Measurements from ENCODE around the gene EFL1.
"Not testable (repeated sequence)": the region's sequence is repeated elsewhere in the genome, so short reads cannot be mapped to it uniquely, and the experiment has no call there.

The EFL1 gene

DNA sequence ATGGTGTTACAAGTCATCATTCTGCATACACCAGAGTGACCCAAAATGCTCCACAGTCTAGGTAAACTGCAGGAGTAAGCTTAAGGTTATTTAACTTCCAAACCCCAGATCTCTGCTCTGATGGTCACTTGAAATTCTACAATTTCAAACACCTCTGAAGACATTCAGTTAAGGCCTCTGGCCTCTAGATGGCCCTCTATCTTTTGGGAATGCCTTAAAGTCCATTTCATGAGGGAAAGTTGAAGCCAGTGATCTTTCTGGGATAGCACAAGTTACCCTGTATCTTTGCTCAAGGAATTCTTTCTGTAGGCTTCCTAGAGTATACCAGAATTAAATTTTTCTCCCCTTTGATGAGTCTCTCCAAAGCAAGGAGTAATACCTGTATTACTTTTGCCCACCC, 18.7 kb upstream of the EFL1 start:
- DNase-seq (ENCODE audit: low read depth in 2 of 2): not testable (repeated sequence)

DNA sequence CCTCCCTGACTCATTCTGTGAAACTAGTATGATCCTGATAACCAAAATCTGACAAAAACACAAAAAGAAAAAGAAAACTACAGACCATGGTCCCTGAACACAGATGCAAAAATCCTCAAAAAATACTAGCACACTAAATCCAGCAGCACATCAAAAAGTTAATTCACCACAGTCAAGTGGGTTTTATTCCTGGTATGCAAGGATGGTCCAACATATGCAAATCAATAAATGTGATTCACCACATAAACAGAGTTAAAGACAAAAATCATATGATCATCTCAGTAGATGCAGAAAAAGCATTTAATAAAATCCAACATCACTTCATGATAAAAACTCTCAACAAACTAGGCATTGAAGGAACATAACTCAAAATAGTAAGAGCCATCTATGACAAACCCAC, 12.9 kb upstream of the EFL1 start:
- DNase-seq (ENCODE audit: low read depth in 2 of 2): no peak

DNA sequence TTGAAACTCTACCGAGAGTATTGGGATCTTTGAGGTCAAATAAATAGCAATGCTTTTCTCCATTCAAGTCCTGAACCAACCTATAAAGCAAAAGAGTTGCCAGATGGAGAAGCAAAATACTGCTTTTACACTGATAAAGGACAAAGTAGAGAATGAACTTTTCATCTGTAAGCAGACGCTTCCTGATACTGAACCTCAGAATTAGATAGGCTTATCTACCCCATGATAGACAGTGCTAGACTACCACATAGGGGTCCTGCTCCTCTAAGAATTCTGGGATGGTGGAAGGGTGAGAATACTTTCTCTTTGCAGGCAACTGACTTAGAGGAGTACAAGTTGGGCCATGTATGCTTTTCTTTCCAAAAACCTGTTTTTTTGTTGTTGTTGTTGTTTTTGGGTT, 9.6 kb upstream of the EFL1 start:
- no peak for DNase-seq (ENCODE audit: low read depth in 2 of 2)

DNA sequence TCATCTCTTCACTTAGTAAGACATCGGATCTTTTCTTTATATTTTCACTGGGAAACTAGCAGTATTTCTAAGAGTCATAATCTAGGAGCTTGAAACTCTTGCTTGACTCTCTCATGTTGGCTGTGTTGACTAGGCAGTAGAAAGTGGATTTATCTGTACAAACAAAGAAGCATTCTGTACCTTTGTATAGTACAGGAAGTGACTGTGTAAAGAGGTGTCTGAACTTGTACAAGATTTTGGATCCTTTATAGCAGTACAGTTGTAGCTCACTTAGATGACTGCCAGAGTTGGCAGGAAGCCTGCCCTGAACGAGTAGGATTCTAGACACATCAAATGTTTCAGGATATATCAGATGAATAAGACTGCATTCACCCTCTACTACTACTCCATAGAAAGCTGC, 5.9 kb upstream of the EFL1 start:
- DNase-seq (ENCODE audit: low read depth in 2 of 2): not testable (repeated sequence)

DNA sequence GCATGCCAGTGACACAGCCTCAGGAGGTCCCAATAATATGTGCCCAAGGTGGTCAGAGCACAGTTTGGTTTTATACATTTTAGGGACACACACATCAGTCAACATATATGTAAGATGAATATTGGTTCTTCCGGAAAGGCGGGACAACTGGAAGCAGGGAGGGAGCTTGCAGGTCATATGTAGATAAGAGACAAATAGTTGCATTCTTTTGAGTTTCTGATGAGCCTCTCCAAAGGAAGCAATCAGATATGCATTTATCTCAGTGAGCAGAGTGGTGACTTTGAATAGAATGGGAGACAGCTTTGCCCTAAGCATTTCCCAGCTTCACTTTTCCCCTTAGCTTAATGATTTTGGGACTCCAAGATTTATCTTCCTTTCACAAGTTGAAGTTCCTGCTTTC, 4.6 kb upstream of the EFL1 start:
- not testable (repeated sequence) for DNase-seq (ENCODE audit: low read depth in 2 of 2)

DNA sequence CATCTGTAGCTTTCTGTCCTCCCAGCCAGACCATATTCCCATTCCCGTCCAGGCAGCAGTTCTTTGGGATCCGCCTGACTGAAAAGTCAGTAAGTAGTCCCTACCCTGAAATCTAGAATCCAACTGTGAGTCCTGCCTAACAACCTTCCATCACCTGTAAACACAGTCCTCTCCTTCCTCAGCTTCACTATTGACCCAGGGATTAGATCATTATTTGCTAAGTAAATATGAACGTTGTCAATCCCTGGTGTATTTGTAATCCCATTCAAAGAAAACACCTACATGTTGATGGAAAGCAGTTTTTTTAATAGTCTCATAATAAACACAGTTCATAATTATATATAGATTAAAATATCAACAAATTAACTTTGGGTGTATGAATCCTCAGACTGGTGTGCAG, 816 bp upstream of the EFL1 start:
- no peak for DNase-seq (ENCODE audit: low read depth in 2 of 2)

DNA sequence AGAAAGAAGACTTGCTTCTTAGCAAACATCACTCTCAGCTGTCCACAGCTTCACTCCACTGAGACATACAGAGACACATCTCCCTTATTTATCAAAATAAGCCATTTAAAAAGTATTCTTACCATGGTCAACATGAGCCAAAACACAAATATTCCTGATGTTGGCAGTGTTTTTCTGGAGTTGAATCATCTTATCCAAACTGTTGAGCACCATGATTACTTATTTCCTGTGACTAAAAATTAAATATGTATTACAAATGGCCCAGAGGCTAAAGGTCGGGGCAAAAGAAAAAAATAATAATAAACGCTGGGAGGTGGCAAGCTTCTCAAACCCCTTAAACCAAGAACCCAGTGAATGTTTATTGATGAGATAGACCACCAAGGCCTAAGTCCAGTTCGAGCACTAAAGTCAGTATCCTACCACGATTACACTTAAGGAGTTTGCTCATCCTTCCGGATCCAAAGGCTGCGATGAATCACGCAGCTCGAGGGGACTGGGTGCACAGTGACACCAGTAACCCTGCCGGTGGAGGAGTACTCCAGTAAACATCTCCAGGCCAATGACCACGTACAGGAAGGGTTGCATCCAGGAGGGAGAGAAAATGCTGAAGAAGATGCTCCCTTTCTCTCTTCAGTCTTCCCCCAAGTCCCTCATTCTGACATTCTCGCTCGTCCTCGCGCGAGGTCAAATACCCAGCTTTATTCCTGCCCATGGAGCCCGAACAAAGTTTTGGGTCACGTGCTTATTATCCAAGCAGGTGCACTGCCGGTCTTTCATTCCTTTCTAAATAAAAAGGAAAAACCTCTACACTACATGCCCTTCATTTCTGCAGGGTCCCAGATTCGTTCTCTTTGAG, 740 bp downstream of the EFL1 start:
- DNase-seq (ENCODE audit: low read depth in 2 of 2): peak in 1 of 2 donors; percentile 1

DNA sequence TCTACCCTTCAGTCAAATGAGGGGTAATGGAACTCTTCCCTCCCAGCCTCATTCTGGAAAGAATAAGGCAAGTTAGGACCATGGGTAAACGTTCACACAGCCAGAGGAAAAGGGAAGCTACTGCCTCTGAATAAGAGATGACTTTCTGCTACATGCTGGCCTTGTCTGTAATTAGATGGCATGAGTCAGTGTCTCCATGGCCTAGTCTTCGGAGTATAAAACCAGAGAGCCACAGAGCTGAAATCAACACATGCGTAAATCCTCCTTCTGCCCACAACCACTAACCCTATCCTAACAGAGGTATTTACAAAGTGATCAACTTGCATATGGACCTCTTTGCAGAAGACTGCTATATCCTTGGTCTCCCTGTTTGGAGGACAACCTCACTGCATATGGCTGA, 14.3 kb downstream of the EFL1 start:
- DNase-seq (ENCODE audit: low read depth in 2 of 2): not testable (repeated sequence)

DNA sequence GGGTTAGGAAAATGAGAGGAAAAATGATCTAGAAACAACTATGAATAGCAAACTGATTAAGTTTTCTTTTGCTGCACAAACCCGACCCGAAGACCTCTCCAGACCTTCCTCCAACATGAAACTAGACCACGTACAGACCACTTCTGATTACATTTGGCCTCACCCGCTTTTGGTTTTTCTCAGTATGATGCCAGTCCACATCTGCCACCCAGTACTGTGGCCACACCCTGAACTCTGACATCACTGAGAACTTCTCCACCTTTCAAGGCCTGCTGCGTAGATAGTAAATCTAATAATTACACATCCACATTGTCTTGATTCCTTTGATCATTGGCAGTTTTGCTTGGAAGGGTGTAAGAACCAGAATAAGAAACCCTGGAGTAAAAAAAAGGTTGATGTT, 16.6 kb downstream of the EFL1 start:
- DNase-seq (ENCODE audit: low read depth in 2 of 2): not testable (repeated sequence)

DNA sequence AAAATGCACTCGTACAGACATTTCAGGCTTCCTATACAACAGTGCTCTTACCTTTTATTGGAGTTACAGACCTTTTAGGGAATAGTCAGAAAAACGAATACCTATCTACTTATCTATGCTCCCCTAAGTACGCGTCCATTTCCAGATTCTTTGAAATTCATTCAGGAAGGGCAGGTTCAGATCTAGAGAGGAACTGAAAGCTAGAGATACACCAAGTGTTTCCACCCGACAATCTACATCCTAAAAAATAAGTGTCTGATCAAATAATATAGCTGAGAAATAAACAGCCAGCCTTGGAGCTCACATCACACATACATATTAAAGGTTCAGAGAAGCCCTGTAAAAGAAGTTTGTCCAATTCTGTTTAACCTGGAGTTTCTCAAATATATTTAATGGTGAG, 18.9 kb downstream of the EFL1 start:
- DNase-seq (ENCODE audit: low read depth in 2 of 2): not testable (repeated sequence)

DNA sequence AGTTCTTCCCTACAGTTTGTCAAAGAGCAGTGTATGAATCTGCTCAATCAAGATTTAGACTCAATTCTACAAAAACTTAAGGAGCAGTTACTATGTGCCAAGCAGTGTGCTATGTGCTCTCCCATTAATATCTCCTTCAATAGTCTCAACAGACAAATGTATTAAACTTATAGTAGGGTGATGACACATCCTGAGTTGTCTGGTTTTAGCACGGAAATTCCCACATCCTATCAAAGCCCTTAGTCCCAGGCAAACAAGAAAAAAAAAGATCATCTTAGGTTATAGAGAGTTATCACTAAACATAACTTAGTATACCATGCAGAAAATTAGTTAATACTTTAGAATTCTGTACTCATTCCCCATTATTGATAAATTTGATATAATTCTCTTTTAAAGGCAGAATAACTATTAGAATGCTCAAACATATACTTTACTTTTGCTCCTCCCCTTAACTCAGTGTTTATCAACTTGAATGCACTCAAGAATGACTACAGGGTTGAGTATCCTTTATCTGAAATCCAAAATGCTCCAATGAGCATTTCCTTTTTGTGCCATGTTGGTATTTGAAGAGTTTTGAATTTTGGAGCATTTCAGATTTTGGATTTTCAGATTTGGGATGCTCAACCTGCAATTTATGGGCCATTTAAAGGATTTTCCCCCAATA, 20.6 kb downstream of the EFL1 start:
- not testable (repeated sequence) for DNase-seq (ENCODE audit: low read depth in 2 of 2)

DNA sequence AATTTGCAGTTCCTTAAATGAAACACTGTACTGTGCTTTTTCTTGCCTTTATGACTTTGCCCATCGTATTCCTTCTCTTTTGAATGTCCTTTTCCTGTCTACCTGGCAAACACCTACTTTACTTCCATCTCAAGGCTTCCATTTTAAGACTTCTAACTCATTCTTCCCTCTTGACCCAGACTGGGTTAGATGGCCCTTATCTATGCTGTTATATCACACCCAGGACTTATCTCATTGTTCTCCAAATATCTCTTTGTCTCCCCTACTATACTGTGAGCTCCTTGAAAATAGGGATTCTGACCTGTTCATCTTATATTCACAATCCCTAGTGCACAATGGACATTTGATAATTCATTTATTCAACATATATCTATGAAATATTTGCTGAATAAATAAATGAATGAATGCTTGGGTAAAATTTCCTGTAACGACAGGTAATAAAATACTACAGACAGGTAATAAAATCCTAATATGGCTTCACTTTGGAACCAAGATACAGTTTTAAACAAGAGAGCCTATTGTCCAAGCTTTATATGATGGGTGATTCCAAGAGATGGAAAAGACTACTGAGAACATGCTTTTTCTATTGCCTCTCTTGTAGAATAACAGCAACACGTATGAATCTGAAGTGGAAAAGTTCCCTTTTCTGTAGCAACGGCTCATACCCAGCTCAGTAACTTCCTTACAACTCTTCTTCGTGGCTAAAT, 22.7 kb downstream of the EFL1 start:
- DNase-seq (ENCODE audit: low read depth in 2 of 2): no peak

DNA sequence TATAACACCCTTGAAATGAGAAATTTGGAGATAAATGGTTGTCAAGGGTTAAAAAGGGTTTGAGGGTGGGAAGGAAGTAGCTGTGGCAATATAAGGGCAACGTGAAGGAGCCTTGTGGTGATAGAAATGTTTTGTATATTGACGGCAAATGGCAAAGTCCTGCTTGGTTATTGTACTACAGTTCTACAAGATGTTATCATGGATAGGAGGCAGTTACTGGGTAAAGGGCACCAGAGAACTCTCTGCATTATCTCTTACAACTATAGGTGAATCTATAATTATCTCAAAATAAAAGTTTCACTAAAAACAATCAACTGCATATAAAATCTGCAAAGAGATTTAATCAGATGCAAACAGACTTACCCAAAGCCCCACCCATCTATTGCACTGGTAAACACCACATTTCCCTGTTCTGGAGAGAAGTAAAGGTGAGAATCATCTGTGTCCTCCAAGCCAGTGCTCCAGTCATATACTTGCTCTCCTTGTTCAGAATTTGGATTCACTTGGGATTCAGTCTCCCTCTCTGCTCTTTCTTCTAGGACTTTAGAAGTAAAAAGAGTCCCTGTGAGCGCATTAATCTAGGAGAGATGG, 24.5 kb downstream of the EFL1 start:
- not testable (repeated sequence) for DNase-seq (ENCODE audit: low read depth in 2 of 2)

DNA sequence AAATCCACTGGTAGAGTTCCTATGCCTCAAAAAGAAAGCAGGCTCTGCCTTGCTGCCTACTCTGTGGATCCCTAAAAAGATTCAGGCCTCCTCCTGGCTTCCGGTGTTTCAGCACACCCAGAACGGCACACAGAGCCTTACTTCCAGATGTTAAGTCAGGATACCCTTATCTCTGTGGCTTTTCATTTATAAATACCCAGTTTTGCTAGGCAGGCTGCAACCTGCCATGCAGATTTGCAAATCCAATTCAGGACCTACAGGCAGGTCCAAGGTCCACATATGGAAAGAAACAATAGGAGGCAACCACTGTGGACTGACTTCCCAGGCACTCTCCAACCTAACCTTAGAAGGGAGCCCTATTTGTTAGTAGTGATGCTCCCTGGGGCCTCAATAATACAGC, 30.7 kb downstream of the EFL1 start:
- no peak for DNase-seq (ENCODE audit: low read depth in 2 of 2)

DNA sequence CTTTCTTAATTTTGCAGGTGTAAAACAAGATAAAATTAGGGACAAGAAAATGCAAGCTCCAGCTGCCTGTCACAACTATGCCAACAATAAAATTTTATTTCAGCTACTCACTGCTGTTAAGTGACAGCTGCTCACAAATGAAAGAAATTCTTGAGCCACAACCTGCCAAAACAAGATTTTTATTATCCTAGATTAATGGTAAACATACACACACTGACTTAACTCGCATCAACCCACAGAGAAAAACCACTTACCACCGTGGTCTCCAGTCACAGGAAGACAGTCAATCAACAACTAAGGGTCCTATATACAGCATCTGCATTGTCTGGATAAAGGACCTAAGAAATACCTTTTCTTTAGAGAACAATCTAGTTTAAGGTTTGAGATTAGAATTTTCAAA, 31.3 kb downstream of the EFL1 start:
- DNase-seq (ENCODE audit: low read depth in 2 of 2): no peak

DNA sequence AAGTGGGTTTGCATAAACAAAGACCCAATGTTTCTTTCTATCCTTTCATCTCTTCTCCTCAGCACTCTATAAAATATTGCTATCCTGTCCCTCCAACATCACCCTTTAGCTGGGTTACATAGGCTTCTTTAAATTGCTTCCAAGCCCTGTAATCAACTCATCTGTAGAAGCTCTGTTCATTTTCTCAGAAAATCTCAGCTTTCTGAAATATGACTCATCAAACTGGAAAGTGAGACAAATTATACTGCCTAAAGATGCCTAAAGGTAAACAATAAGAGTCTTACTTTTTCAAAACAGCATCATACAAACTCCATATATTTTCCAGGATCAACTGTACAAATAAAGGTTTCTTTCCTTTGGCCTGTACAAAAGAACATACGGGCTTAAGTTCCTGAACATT, 33.8 kb downstream of the EFL1 start:
- DNase-seq (ENCODE audit: low read depth in 2 of 2): no peak

DNA sequence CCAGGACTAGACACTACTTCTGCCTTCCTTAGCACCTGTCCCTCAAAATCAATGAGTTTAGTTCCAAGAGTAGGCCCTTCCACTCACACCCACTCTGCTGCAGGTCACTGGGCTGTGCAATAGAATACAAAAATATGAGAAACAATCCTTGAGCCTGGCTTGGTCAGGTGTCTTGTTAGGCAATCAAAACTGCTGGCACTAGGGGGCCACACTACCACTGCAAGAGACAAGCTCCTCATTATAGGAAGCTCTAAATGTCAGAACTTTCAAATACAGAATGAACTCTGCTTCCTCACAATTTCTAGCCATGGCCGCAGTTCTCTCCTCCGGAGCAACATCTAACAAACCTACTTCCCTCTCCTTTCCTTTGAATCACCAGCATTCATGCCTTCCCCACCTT, 41.0 kb downstream of the EFL1 start:
- DNase-seq (ENCODE audit: low read depth in 2 of 2): not testable (repeated sequence)

DNA sequence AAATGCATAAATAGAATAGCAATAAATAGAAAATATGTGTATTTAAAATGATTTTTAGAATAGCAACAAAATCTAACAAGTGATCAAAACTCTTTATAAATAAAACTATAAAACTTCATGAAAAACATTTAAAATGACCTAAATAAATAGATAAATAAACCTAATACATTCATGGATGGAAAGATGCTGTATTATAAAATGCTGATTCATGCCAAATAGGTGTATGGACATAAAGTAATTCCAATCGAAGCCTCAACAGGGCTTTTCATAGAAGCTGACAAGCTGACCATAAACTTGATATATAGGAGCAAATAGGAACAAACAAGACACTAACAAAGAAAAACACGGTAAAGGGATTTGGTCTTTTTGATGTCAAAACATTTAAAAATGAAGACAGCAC, 46.4 kb downstream of the EFL1 start:
- DNase-seq (ENCODE audit: low read depth in 2 of 2): not testable (repeated sequence)

DNA sequence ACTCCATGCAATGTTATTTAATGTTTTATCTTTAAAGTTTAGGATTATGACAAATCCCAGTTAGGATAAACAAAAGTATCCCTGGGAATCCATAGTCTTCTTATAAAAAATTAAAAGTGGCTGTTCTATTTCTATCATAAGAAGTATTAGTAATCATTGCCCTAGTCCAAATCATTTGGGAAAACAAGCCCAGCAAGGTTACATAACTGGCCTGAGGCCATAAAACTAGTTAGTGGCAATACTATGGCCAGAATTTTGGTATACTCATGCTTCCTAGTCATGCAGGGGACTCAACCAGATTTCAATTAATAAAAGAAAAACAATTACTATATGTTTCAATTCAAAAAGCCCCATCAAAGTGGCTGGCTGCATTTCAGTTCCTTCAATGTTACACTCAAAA, 50.3 kb downstream of the EFL1 start:
- not testable (repeated sequence) for DNase-seq (ENCODE audit: low read depth in 2 of 2)

DNA sequence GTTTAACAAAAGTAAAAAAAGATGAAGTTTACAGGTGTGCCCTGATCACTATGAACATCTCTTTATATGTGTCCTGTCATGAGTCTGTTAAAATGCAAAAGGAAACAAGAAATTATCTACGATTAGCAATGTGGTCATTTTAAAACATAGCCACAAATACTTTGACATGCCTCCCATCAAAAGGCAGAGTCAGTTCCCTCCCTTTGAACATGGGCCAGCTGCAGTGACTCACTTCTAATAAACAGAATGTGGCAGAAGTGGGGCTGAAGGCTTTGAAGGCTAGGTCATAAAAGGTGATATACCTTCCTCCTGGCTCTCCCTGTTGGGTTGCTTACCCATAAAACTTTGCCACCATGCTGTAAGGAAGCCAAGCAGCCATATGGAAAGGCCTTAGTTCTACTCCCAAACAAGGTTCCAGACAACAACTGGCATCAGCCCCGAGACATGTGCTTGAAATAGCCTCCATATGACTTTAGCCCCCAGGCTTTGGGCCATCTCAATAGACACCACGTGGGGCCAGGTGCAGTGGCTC, 52.4 kb downstream of the EFL1 start:
- not testable (repeated sequence) for DNase-seq (ENCODE audit: low read depth in 2 of 2)

DNA sequence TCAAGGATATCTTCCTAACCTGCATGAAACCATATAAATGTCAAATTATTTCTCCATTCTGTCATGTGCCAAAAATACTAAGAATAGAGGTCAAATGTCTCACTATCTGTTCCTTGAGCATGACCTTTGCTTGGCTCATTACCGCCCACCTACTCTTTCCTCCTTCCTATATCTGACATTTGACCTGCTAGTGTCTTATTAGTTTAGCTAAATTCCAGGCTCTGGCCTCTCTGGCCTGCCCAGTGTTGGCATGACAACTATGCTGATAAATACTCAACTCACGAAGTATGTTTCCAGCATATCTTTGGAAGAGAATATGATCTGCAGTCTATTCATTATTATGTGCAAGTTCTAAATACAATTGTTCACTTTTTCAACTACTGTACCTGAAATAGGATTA, 58.0 kb downstream of the EFL1 start:
- not testable (repeated sequence) for DNase-seq (ENCODE audit: low read depth in 2 of 2)

Measured in stimulated activated CD4-positive, alpha-beta T cell treated with anti-CD3 and anti-CD28 coated beads, Interleukin-1b, Interleukin-23, amount 100 ng/mL, for 1 hour (primary cell).